Measurements from ENCODE around the gene KDM2B. TPM values are rescaled to one million over a fixed set of nuclear protein-coding genes. Genes with fewer than 3 reads are reported as not detected.
A peak's percentile ranks its signal among the peaks of the same experiment; 100 is the strongest.

KDM2B gene
- total RNA-seq, 1 donor from 2014 or later, result 79.2 TPM

- no peaks in the 10 kb centered on the region for H3K27me3 Mint-ChIP-seq
- H3K27ac Mint-ChIP-seq, result no peak overlapping the region
- no peak for TF ChIP-seq CTCF (IDR thresholded peaks at IDR 0.05; ENCODE audit: unreplicated experiment)
- peaks cover 2% of the 10 kb centered on the region for H3K9me3 Mint-ChIP-seq (ENCODE audit: low read depth)
- peaks cover 7% of the 10 kb centered on the region for H3K4me1 Mint-ChIP-seq (ENCODE audit: low read depth)
- peaks cover 19% of the 10 kb centered on the region for H3K36me3 Mint-ChIP-seq (ENCODE audit: insufficient read depth)
- no peak overlapping the region for H3K4me3 Mint-ChIP-seq (ENCODE audit: low read depth)
- DNase-seq (ENCODE audit: low spot score, unreplicated experiment), result no peak
These were observed 61.6 kb downstream of the KDM2B start for GRCh38 chr12:121519227-121519626.

- Mint-ChIP-seq H3K4me1 (ENCODE audit: low read depth) (peaks cover 6% of the 10 kb centered on the region), H3K27ac (no peak overlapping the region), H3K9me3 (ENCODE audit: low read depth) (peaks cover 2% of the 10 kb centered on the region), H3K36me3 (ENCODE audit: insufficient read depth) (peaks cover 17% of the 10 kb centered on the region), H3K27me3 (no peaks in the 10 kb centered on the region), H3K4me3 (ENCODE audit: low read depth) (no peak overlapping the region)
- DNase-seq (ENCODE audit: low spot score, unreplicated experiment), result no peak
- TF ChIP-seq CTCF (IDR thresholded peaks at IDR 0.05; ENCODE audit: unreplicated experiment), result no peak
These were observed 62.2 kb downstream of the KDM2B start for GRCh38 chr12:121518656-121519055.

GRCh38 chr12:121516437-121517011 lies 64.3 kb downstream of the KDM2B start:
- Mint-ChIP-seq H3K27me3 (no peaks in the 10 kb centered on the region), H3K4me3 (ENCODE audit: low read depth) (no peak overlapping the region), H3K4me1 (ENCODE audit: low read depth) (peaks cover 6% of the 10 kb centered on the region), H3K27ac (peak overlapping the region; percentile 31), H3K9me3 (ENCODE audit: low read depth) (peaks cover 2% of the 10 kb centered on the region), H3K36me3 (ENCODE audit: insufficient read depth) (peaks cover 20% of the 10 kb centered on the region)
- no peak for TF ChIP-seq CTCF (IDR thresholded peaks at IDR 0.05; ENCODE audit: unreplicated experiment)
- no peak for DNase-seq (ENCODE audit: low spot score, unreplicated experiment)

GRCh38 chr12:121515615-121516014 lies 65.2 kb downstream of the KDM2B start:
- DNase-seq (ENCODE audit: low spot score, unreplicated experiment), result no peak
- H3K27me3 Mint-ChIP-seq, result no peaks in the 10 kb centered on the region
- H3K4me3 Mint-ChIP-seq (ENCODE audit: low read depth), result no peak overlapping the region
- peak overlapping the region; percentile 78 for H3K27ac Mint-ChIP-seq
- H3K36me3 Mint-ChIP-seq (ENCODE audit: insufficient read depth), result peaks cover 18% of the 10 kb centered on the region
- peaks cover 6% of the 10 kb centered on the region for H3K4me1 Mint-ChIP-seq (ENCODE audit: low read depth)
- peaks cover 2% of the 10 kb centered on the region for H3K9me3 Mint-ChIP-seq (ENCODE audit: low read depth)
- TF ChIP-seq CTCF (IDR thresholded peaks at IDR 0.05; ENCODE audit: unreplicated experiment), result no peak

GRCh38 chr12:121514184-121514742 lies 66.6 kb downstream of the KDM2B start:
- DNase-seq (ENCODE audit: low spot score, unreplicated experiment), result no peak
- H3K36me3 Mint-ChIP-seq (ENCODE audit: insufficient read depth), result peaks cover 18% of the 10 kb centered on the region
- no peaks in the 10 kb centered on the region for H3K27me3 Mint-ChIP-seq
- H3K4me1 Mint-ChIP-seq (ENCODE audit: low read depth), result peaks cover 6% of the 10 kb centered on the region
- no peak overlapping the region for H3K4me3 Mint-ChIP-seq (ENCODE audit: low read depth)
- TF ChIP-seq CTCF (IDR thresholded peaks at IDR 0.05; ENCODE audit: unreplicated experiment), result no peak
- peak overlapping the region; percentile 86 for H3K27ac Mint-ChIP-seq
- H3K9me3 Mint-ChIP-seq (ENCODE audit: low read depth), result peaks cover 2% of the 10 kb centered on the region

Data from progenitor cell of endocrine pancreas (in vitro differentiated cells).